BLaER1 (cell line): ENCODE data around the gene MAPKAP1.

Source experiments
- H3K27ac ChIP-seq: shearing (Covaris generic); formaldehyde crosslinking; 2 replicates; pipeline ENCODE4 v1.8.1; 2022
- H3K27me3 ChIP-seq: shearing (Covaris generic); formaldehyde crosslinking; 2 replicates; pipeline ENCODE4 v1.8.1; 2022
- H3K36me3 ChIP-seq: shearing (Covaris generic); formaldehyde crosslinking; 2 replicates; pipeline ENCODE4 v1.8.1; 2022
- H3K4me1 ChIP-seq: shearing (Covaris generic); formaldehyde crosslinking; 2 replicates; pipeline ENCODE4 v1.8.1; 2022
- H3K4me2 ChIP-seq: shearing (Covaris generic); formaldehyde crosslinking; 2 replicates; pipeline ENCODE4 v1.8.1; 2022
- H3K4me3 ChIP-seq: shearing (Covaris generic); formaldehyde crosslinking; 2 replicates; pipeline ENCODE4 v1.8.1; 2022
- H3K9ac ChIP-seq: shearing (Covaris generic); formaldehyde crosslinking; 2 replicates; pipeline ENCODE4 v1.8.1; 2022
- H3K9me3 ChIP-seq: shearing (Covaris generic); formaldehyde crosslinking; 2 replicates; pipeline ENCODE4 v1.8.1; 2022
- H4K20me1 ChIP-seq: shearing (Covaris generic); formaldehyde crosslinking; 2 replicates; pipeline ENCODE4 v1.8.1; 2022
- Cebpa-rat ChIP-seq: shearing (Covaris generic); IDR thresholded peaks from 2 replicates; pipeline ENCODE4 v1.8.1; 2022

The MAPKAP1 gene

DNA sequence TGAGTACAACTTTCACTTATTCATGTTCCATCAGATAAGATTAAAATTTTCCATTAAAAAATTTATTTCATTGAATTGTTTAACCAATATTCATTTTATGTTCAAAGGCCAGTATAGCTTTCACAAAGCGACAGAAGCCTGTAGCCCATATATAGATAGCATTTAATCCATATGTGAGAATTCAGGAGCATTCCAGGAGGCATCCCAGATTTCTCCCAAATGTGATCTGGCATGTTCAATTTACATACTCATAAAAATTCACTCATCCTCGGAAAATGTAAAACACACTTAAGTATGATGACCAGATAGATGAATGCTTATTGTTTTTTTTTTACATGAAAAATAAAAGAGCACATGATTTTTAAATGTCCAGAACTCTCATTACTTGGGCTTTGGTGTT, 141.9 kb downstream of the MAPKAP1 start:
- Histone ChIP-seq H3K4me1 (peaks cover 10% of the 10 kb centered on the region), H3K27ac (no peak overlapping the region), H3K9ac (no peak overlapping the region), H3K4me2 (no peak overlapping the region), H3K9me3 (peaks cover 4% of the 10 kb centered on the region), H4K20me1 (peaks cover 20% of the 10 kb centered on the region; the same call in 1 of the 2 replicates), H3K4me3 (no peak overlapping the region), H3K27me3 (no peaks in the 10 kb centered on the region), H3K36me3 (peaks cover 16% of the 10 kb centered on the region)
- no peak for TF ChIP-seq Cebpa-rat

DNA sequence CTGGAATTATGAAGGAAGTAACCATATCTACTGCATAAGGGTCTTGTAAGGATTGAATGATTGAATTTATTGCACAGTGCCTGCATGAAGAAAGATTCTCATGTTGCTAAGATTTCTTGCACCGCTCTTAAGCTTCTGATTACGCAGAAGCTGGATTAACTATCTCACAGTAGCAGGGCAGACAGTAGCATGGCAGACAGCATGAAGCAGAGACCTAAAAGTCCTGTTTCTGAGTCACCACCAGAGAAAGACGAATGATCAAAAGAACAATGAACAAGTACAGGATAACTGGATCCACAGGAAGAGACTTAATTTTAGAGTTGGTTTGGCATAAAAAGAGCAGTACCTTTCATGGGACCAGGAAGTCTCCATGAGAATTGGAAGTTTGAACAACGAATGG, 142.4 kb downstream of the MAPKAP1 start:
- H3K36me3 ChIP-seq, result peaks cover 14% of the 10 kb centered on the region
- no peak overlapping the region for H3K4me3 ChIP-seq
- H4K20me1 ChIP-seq, result peaks cover 20% of the 10 kb centered on the region; the same call in 1 of the 2 replicates
- H3K27ac ChIP-seq, result no peak overlapping the region
- TF ChIP-seq Cebpa-rat, result no peak
- no peaks in the 10 kb centered on the region for H3K27me3 ChIP-seq
- H3K9ac ChIP-seq, result no peak overlapping the region
- no peak overlapping the region for H3K4me2 ChIP-seq
- peaks cover 10% of the 10 kb centered on the region for H3K4me1 ChIP-seq
- H3K9me3 ChIP-seq, result no peaks in the 10 kb centered on the region

DNA sequence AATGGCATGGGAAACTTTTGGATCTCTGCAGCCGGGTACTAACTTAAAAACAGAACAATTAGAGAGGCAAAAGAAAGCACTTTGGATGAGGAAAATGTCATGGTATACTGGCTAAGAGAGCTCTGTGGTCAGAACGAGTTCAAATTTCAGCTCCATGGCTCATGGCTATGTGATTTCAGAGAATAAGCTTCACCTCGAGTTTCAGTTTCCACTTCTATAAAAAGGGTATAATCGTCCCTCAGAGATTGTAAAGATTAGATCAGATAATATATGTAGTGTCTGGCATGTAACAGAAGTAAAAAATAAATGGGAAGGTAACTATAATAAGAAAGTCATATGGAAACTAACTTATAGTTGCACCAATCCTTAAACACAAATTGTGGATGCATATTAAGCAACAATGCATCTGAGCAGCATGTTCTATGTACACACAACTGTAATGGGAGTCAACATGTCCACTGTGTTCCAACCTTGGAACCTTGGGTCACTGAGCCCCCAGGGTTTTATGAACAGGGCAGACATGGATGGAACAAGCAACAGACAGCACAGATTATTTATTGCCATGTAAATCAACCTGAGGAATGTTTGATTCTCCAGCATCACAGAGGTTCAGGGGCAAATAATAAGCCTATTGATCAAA, 145.4 kb downstream of the MAPKAP1 start:
- peaks cover 10% of the 10 kb centered on the region for H3K4me1 ChIP-seq
- H4K20me1 ChIP-seq, result peaks cover 13% of the 10 kb centered on the region; the same call in 1 of the 2 replicates
- no peak for TF ChIP-seq Cebpa-rat
- peak overlapping the region; percentile 11; the same call in 1 of the 2 replicates for H3K4me2 ChIP-seq
- peaks cover 18% of the 10 kb centered on the region for H3K36me3 ChIP-seq
- no peak overlapping the region for H3K4me3 ChIP-seq
- no peaks in the 10 kb centered on the region for H3K9me3 ChIP-seq
- H3K27ac ChIP-seq, result no peak overlapping the region
- no peak overlapping the region for H3K9ac ChIP-seq
- H3K27me3 ChIP-seq, result no peaks in the 10 kb centered on the region

DNA sequence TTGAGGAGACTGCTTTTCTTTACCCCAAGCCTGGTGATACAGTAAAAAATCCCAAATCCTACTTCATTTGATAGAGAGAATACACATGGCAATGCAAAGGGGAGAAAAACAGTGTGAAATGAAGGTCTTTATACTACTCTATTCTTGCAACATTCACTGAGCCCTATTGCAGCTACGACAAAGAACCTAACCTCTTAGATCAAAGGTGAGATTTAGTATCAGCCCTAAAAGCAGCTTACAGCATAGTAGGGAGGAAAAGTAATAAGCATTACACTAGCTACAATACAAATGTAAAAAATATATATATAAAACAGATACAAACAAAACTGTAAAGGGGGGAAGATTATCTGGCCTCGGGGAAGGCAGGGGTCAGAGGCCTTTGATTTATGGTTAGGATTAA, 147.1 kb downstream of the MAPKAP1 start:
- no peak overlapping the region for H3K4me3 ChIP-seq
- peaks cover 17% of the 10 kb centered on the region for H4K20me1 ChIP-seq
- no peaks in the 10 kb centered on the region for H3K27me3 ChIP-seq
- TF ChIP-seq Cebpa-rat, result no peak
- H3K4me2 ChIP-seq, result no peak overlapping the region
- H3K9ac ChIP-seq, result no peak overlapping the region
- peaks cover 33% of the 10 kb centered on the region for H3K36me3 ChIP-seq
- no peaks in the 10 kb centered on the region for H3K9me3 ChIP-seq
- no peak overlapping the region for H3K27ac ChIP-seq
- H3K4me1 ChIP-seq, result peaks cover 10% of the 10 kb centered on the region

DNA sequence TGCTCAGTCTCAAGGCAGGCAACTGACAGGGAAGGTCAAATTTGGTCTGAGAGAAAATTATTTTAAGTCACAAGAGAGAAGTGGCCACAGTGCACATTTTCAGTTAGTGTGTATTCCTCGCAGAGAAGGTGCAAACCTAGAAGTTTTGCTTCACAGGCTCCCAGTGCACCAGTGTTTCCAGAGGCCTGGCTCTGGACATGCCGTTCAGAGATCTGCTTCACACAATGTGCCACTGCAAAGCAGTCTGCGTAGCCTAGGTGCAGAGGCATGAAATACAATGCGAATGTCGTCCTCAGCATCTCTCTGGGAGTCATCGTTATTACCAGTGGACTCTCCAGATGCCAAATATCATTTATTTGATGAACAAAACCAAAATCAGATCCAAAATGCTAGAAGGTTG, 147.8 kb downstream of the MAPKAP1 start:
- H3K27ac ChIP-seq, result no peak overlapping the region
- H3K4me1 ChIP-seq, result peaks cover 10% of the 10 kb centered on the region
- H3K4me3 ChIP-seq, result no peak overlapping the region
- H4K20me1 ChIP-seq, result peaks cover 17% of the 10 kb centered on the region
- H3K27me3 ChIP-seq, result no peaks in the 10 kb centered on the region
- H3K36me3 ChIP-seq, result peaks cover 37% of the 10 kb centered on the region
- no peak for TF ChIP-seq Cebpa-rat
- no peak overlapping the region for H3K4me2 ChIP-seq
- H3K9me3 ChIP-seq, result no peaks in the 10 kb centered on the region
- no peak overlapping the region for H3K9ac ChIP-seq

DNA sequence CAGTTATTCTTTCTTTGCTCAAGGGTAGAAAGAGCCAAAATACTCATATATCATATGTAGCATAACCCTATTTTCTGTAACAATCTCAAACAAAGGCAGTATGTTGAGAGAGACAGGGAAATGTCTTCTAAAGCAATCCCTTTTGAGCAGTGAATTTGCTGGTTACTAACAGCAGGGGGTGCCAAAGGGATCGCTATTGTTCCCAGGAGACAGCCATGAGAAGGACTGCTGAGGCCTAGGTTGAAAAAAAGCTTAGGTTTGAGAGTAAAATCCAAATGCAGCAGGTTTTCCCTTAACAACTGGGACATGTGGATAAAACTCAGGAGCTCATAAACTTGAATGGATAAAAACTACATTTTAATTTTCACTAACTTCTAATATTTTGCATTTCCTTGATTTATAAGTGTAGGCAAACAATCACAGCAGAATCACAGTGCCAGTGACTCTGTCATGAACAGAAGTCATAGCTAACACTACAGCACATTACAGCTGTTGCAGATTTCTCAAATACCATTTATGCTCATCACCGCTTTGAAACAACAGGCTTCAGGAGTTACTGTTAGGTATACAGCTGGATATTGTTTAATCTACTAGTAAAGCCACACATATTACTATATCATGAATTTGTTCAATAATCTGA, 148.4 kb downstream of the MAPKAP1 start:
- no peak overlapping the region for H3K27ac ChIP-seq
- H3K4me1 ChIP-seq, result peaks cover 10% of the 10 kb centered on the region

DNA sequence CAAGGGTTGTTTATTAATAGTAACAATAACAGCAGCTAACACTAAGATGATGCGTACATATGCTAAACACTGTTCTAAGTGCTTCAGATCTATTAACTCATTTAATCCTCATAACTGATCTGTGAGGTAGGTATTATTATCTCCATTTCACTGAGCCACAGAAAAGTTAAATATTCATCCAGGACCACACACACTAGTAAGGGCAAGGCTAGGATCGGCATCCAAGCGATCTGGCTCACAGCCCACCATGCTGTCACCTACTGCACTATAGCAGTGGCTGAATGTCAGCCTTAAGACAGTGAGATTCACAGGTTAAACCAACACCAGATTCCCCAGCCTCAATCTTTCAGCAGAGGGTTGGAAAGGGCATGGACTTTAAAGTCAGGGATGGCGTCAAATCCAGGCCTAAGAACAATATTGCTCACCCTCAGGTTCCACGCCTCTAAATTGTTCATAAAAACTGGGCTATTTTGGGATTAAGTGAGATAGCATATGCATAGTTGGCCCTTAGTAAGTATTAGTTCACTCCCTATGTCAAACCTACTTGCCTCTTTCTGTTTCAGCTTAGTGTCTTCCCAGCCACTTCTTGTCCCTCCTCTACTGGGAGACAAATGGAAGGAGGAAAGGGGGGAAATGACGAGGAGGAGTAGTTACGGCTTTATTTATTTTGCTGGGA, 150.8 kb downstream of the MAPKAP1 start:
- H3K27ac ChIP-seq, result no peak overlapping the region
- no peaks in the 10 kb centered on the region for H3K9me3 ChIP-seq
- no peak overlapping the region for H3K9ac ChIP-seq
- no peak overlapping the region for H3K4me2 ChIP-seq
- no peak overlapping the region for H3K4me3 ChIP-seq
- H3K27me3 ChIP-seq, result no peaks in the 10 kb centered on the region
- peaks cover 7% of the 10 kb centered on the region for H4K20me1 ChIP-seq
- TF ChIP-seq Cebpa-rat, result no peak
- H3K36me3 ChIP-seq, result peaks cover 42% of the 10 kb centered on the region
- H3K4me1 ChIP-seq, result no peaks in the 10 kb centered on the region

More for the DNA sequence above, 148.4 kb downstream of the MAPKAP1 start:
- H3K36me3 ChIP-seq, result peaks cover 38% of the 10 kb centered on the region
- H4K20me1 ChIP-seq, result peaks cover 17% of the 10 kb centered on the region
- H3K9me3 ChIP-seq, result no peaks in the 10 kb centered on the region
- H3K4me2 ChIP-seq, result no peak overlapping the region
- no peak overlapping the region for H3K9ac ChIP-seq
- TF ChIP-seq Cebpa-rat, result no peak
- no peaks in the 10 kb centered on the region for H3K27me3 ChIP-seq
- H3K4me3 ChIP-seq, result no peak overlapping the region

DNA sequence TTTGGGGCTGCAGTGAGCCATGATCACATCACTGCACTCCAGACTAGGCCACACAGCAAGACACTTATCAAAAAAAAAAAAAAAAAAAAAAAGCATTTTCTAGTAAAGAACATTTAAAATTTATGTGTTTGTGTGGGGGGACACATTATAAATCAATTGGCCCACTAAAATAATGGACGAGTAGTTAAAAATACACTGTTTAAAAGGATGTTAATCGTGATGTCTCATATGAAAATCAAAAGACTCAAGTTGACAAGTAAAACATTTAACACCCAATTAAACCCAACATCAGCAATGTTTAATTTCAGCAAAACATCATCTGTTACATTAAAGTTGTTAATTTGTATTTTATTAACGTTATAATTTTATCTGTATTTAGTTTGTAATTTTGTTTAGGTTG, 152.3 kb downstream of the MAPKAP1 start:
- H3K4me1 ChIP-seq, result no peaks in the 10 kb centered on the region
- peaks cover 7% of the 10 kb centered on the region; the same call in 1 of the 2 replicates for H4K20me1 ChIP-seq
- no peak overlapping the region for H3K4me3 ChIP-seq
- H3K27ac ChIP-seq, result no peak overlapping the region
- H3K9ac ChIP-seq, result no peak overlapping the region
- no peak for TF ChIP-seq Cebpa-rat
- no peak overlapping the region for H3K4me2 ChIP-seq
- H3K9me3 ChIP-seq, result no peaks in the 10 kb centered on the region
- peaks cover 47% of the 10 kb centered on the region for H3K36me3 ChIP-seq
- H3K27me3 ChIP-seq, result no peaks in the 10 kb centered on the region

DNA sequence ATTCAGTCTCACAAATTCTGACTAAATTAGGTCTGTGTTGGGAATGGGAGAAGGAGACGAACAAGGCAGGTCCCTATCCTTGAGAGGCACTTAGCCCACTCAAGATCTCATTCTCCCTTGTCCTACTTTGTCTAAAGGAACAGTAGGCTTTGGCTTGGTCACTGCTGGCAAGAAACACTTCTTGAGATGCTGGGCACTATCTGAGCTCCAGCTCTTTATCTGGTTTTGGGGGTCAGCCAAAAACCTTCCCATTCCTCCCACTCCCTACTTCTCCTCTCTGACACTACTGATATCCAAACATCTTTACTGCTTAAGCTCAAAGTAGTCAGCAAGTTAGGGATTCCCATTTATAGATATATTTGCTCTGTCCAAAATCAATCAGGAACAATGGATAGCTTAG, 155.2 kb downstream of the MAPKAP1 start:
- no peaks in the 10 kb centered on the region for H3K27me3 ChIP-seq
- no peak overlapping the region for H3K4me2 ChIP-seq
- no peak overlapping the region for H3K9ac ChIP-seq
- no peak for TF ChIP-seq Cebpa-rat
- no peak overlapping the region for H3K27ac ChIP-seq
- peaks cover 42% of the 10 kb centered on the region for H3K36me3 ChIP-seq
- no peak overlapping the region for H3K4me3 ChIP-seq
- no peaks in the 10 kb centered on the region for H3K9me3 ChIP-seq
- H3K4me1 ChIP-seq, result no peaks in the 10 kb centered on the region
- H4K20me1 ChIP-seq, result peaks cover 7% of the 10 kb centered on the region
